PC-9 (cell line): ENCODE results near the gene PRKAR1A. TPM values are rescaled to one million over a fixed set of nuclear protein-coding genes. Genes with fewer than 3 reads are reported as not detected.

Experiments
- BruUV-seq: library from RNA; stranded (reverse); fragments of 400-500 nt; replicated peaks from 2 replicates; lab custom pipeline; 2021; lab: Mats Ljungman, UMichigan
- CTCF ChIA-PET: fragments of 300-600 bp; sonication (Branson Sonifier 250); formaldehyde crosslinking; loops from one replicate; lab custom pipeline; 2022; ENCODE audit warnings: antibody characterized with exemption; lab: Charles Lee
- POLR2A ChIA-PET: fragments of 300-600 bp; sonication (Branson Sonifier 250); formaldehyde crosslinking; loops from one replicate; lab custom pipeline; 2022; ENCODE audit warnings: antibody characterized with exemption; ENCODE audit not compliant: unreplicated experiment; lab: Charles Lee
- DNase-seq, 2 experiments: peaks; one replicate each; pipeline versions ENCODE4 v3.0.0 to v3.0.0-alpha.2; 2015 to 2022; ENCODE audit warnings: mixed read lengths in 1 of 2
- H2AFZ ChIP-seq: fragments of 200-600 bp; sonication (generic); 2 replicates; pipeline ENCODE4 v1.8.1; 2017; ENCODE audit warnings: antibody characterized with exemption
- H3F3A ChIP-seq: fragments of 200-600 bp; sonication (generic); 2 replicates; pipeline ENCODE4 v1.8.1; 2017; ENCODE audit warnings: antibody characterized with exemption, mild to moderate bottlenecking, low read depth; ENCODE audit not compliant: insufficient read depth
- H3K27ac ChIP-seq: fragments of 200-600 bp; sonication (generic); 2 replicates; pipeline ENCODE4 v1.6.1; 2016; ENCODE audit warnings: mixed run types
- H3K27me3 ChIP-seq: fragments of 200-600 bp; sonication (generic); 2 replicates; pipeline ENCODE4 v1.6.1; 2016; ENCODE audit warnings: low read depth, mixed run types; ENCODE audit not compliant: insufficient read depth
- H3K36me3 ChIP-seq: fragments of 200-600 bp; sonication (generic); 2 replicates; pipeline ENCODE4 v1.6.1; 2016; ENCODE audit warnings: low read depth, mixed run types
- H3K4me1 ChIP-seq: fragments of 200-600 bp; sonication (generic); replicated peaks from 2 replicates; pipeline ENCODE4 v1.6.1; 2016; ENCODE audit warnings: mixed run types; ENCODE audit not compliant: insufficient read depth
- H3K4me2 ChIP-seq: fragments of 200-600 bp; sonication (generic); 2 replicates; pipeline ENCODE4 v1.6.1; 2017; ENCODE audit warnings: mixed run types
- H3K4me3 ChIP-seq: fragments of 200-600 bp; sonication (generic); 2 replicates; pipeline ENCODE4 v1.6.1; 2016; ENCODE audit warnings: mixed run types
- H3K79me2 ChIP-seq: fragments of 200-600 bp; sonication (generic); 2 replicates; pipeline ENCODE4 v1.6.1; 2017; ENCODE audit warnings: low read depth, mixed run types
- H3K9me2 ChIP-seq: fragments of 200-600 bp; sonication (generic); 2 replicates; pipeline ENCODE4 v1.8.1; 2017; ENCODE audit warnings: mild to moderate bottlenecking; ENCODE audit not compliant: insufficient read depth
- H3K9me3 ChIP-seq: fragments of 200-600 bp; sonication (generic); 2 replicates; pipeline ENCODE4 v1.8.1; 2016; ENCODE audit warnings: low read depth; ENCODE audit not compliant: insufficient read depth
- H4K20me1 ChIP-seq: fragments of 200-600 bp; sonication (generic); 2 replicates; pipeline ENCODE4 v1.8.1; 2017; ENCODE audit not compliant: insufficient read depth
- CTCF ChIP-seq: fragments of 200-600 bp; sonication (generic); conservative IDR thresholded peaks from 2 replicates; pipeline ENCODE4 v1.6.1; 2017; ENCODE audit warnings: mixed run types, antibody characterized with exemption, mild to moderate bottlenecking, moderate library complexity
- EZH2 ChIP-seq: fragments of 200-600 bp; sonication (generic); IDR thresholded peaks from 2 replicates; pipeline ENCODE4 v1.8.0; 2017; ENCODE audit warnings: antibody characterized with exemption, low read depth
- intact Hi-C: fragments of 100-400 bp; cut with micrococcal nuclease; formaldehyde crosslinking; loops from one replicate; pipeline ENCODE4 v1.10.0; 2022; ENCODE audit not compliant: unreplicated experiment
- total RNA-seq: library from RNA; stranded (reverse); gene quantifications from 2 replicates; pipeline ENCODE4 v1.2.3, GENCODE V29; 2021

The PRKAR1A gene
- total RNA-seq, 1 experiment from 2014 or later, result 161 TPM

DNA sequence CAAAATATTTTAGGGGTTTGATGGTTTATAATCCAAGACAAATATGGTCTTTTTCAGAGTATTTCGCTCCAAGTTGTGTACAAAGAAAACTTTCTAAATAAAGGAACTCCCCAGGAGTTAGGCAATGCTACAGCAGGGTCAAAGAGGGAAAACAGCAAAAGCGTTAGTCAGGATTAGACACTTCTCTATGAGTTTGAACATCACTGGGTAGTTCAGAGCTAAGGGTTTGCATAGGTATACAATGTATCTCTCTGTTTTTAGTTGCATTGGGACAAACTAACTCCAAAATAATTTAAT lies 54.2 kb downstream of the PRKAR1A start:
- H3K9me2 ChIP-seq, result no peaks in the 10 kb centered on the region
- no peaks in the 10 kb centered on the region for H3F3A ChIP-seq
- H2AFZ ChIP-seq, result no peak overlapping the region
- BruUV-seq, result no TSS peak
- no peaks in the 10 kb centered on the region for H3K9me3 ChIP-seq
- intact Hi-C loops, result no loop called here
- H3K27ac ChIP-seq, result no peak overlapping the region
- TF ChIP-seq EZH2 (no peak), CTCF (no peak)
- no peaks in the 10 kb centered on the region for H3K36me3 ChIP-seq
- no peak for DNase-seq
- H3K27me3 ChIP-seq, result peaks cover 48% of the 10 kb centered on the region
- no peak overlapping the region for H3K4me3 ChIP-seq
- POLR2A ChIA-PET, result no interaction called here
- no peaks in the 10 kb centered on the region for H4K20me1 ChIP-seq
- no peak overlapping the region for H3K4me2 ChIP-seq
- CTCF ChIA-PET, result no interaction called here
- H3K79me2 ChIP-seq, result no peaks in the 10 kb centered on the region
- no peaks in the 10 kb centered on the region for H3K4me1 ChIP-seq

GRCh38 chr17:68567035-68567434 lies 54.8 kb downstream of the PRKAR1A start:
- no peaks in the 10 kb centered on the region for H3K4me1 ChIP-seq
- H3K27ac ChIP-seq, result no peak overlapping the region
- DNase-seq, result no peak
- H3F3A ChIP-seq, result no peaks in the 10 kb centered on the region
- intact Hi-C loops, result no loop called here
- no peaks in the 10 kb centered on the region for H3K9me3 ChIP-seq
- H3K79me2 ChIP-seq, result no peaks in the 10 kb centered on the region
- H3K4me2 ChIP-seq, result no peak overlapping the region
- H3K27me3 ChIP-seq, result peaks cover 43% of the 10 kb centered on the region
- ChIA-PET POLR2A (no interaction called here), CTCF (no interaction called here)
- no TSS peak for BruUV-seq
- no peaks in the 10 kb centered on the region for H4K20me1 ChIP-seq
- no peak for TF ChIP-seq EZH2
- TF ChIP-seq CTCF, result no peak
- H2AFZ ChIP-seq, result no peak overlapping the region
- no peaks in the 10 kb centered on the region for H3K36me3 ChIP-seq
- H3K9me2 ChIP-seq, result no peaks in the 10 kb centered on the region
- H3K4me3 ChIP-seq, result no peak overlapping the region

GRCh38 chr17:68567581-68567980 lies 55.4 kb downstream of the PRKAR1A start:
- POLR2A ChIA-PET, result no interaction called here
- TF ChIP-seq EZH2 (no peak), CTCF (no peak)
- H3K36me3 ChIP-seq, result no peaks in the 10 kb centered on the region
- no peak overlapping the region for H3K4me3 ChIP-seq
- CTCF ChIA-PET, result no interaction called here
- H2AFZ ChIP-seq, result no peak overlapping the region
- DNase-seq, result no peak
- no peaks in the 10 kb centered on the region for H4K20me1 ChIP-seq
- no peaks in the 10 kb centered on the region for H3F3A ChIP-seq
- H3K27ac ChIP-seq, result no peak overlapping the region
- no TSS peak for BruUV-seq
- intact Hi-C loops, result no loop called here
- H3K9me2 ChIP-seq, result no peaks in the 10 kb centered on the region
- peaks cover 37% of the 10 kb centered on the region for H3K27me3 ChIP-seq
- H3K9me3 ChIP-seq, result no peaks in the 10 kb centered on the region
- H3K79me2 ChIP-seq, result no peaks in the 10 kb centered on the region
- no peak overlapping the region for H3K4me2 ChIP-seq
- no peaks in the 10 kb centered on the region for H3K4me1 ChIP-seq
